ENCODE results near the gene JAK1.

- TF ChIP-seq POLR2A (IDR thresholded peaks at IDR 0.05; ENCODE audit: low read length): no peak
- TF ChIP-seq PBX3 (IDR thresholded peaks at IDR 0.05): no peak
- no peak for TF ChIP-seq RFX5 (IDR thresholded peaks at IDR 0.05)
Observed at GRCh38 chr1:64980745-64981600, 14.6 kb upstream of the JAK1 start.
